Naive thymus-derived CD8-positive, alpha-beta T cell (primary cell): Measurements from ENCODE around the gene IPO7. TPM values are rescaled to one million over a fixed set of nuclear protein-coding genes. Genes with fewer than 3 reads are reported as not detected.

ENCODE experiments used
- polyA plus RNA-seq, 3 donors: library from polyadenylated mRNA; unstranded; fragments of 300-500 nt; fragmentation: Illumina TruSeq; gene quantifications; one replicate each; pipeline ENCODE4 v1.2.3, GENCODE V29; 2021
- total RNA-seq, 8 experiments: library from RNA in 2 of 8; stranded (reverse) in 2 of 8; gene quantifications; one replicate each; pipeline ENCODE4 v1.2.3 and lab custom pipeline; 2021 to 2026

The IPO7 gene
- total and polyA plus RNA-seq, 5 experiments from 2014 or later = 3.7 to 73.7 (median 11.2) TPM

Other genes starting within 250 kb of the IPO7 start
- gene DENND5A, start 119.3 kb upstream of the IPO7 start, total RNA-seq = 100 to 1,000 TPM; 119 to 122 TPM
- 10 to 100 TPM; 26.4 to 65.3 (median 33.5) TPM for gene DENND5A, start 119.3 kb upstream of the IPO7 start, polyA plus RNA-seq
- gene TMEM41B, start 70.1 kb upstream of the IPO7 start, total RNA-seq = 10 to 100 TPM; 78.6 to 84.9 TPM
- gene TMEM41B, start 70.1 kb upstream of the IPO7 start, polyA plus RNA-seq = 10 to 100 TPM in 1 of 3 donors, 1 to 10 TPM in 2; 7.4 to 16.3 (median 7.5) TPM
- 10 to 100 TPM; 51.3 TPM for gene ZNF143, start 76.4 kb downstream of the IPO7 start, total RNA-seq
- 10 to 100 TPM; 28.1 to 38.5 (median 32.9) TPM for gene ZNF143, start 76.4 kb downstream of the IPO7 start, polyA plus RNA-seq
- under 1 TPM; 0.55 to 0.99 TPM for gene WEE1, start 189.0 kb downstream of the IPO7 start, total RNA-seq
- 1 to 10 TPM in 1 of 3 donors, under 1 TPM in 1, not detected in 1; 0.33 to 5.1 TPM for gene WEE1, start 189.0 kb downstream of the IPO7 start, polyA plus RNA-seq